Measurements from ENCODE around the gene NOS1AP. TPM values are rescaled to one million over a fixed set of nuclear protein-coding genes. Genes with fewer than 3 reads are reported as not detected.

Gene NOS1AP
- total RNA-seq, 1 donor from 2014 or later: 0.99 TPM

GRCh38 chr1:162218546-162218945 is 149.1 kb downstream of the NOS1AP start:
- DNase-seq (ENCODE audit: low read depth): no peak

- DNase-seq (ENCODE audit: low read depth): no peak
Observed at GRCh38 chr1:162218975-162219374, 149.5 kb downstream of the NOS1AP start.

GRCh38 chr1:162219461-162219860 is 150.0 kb downstream of the NOS1AP start:
- no peak for DNase-seq (ENCODE audit: low read depth)

DNA sequence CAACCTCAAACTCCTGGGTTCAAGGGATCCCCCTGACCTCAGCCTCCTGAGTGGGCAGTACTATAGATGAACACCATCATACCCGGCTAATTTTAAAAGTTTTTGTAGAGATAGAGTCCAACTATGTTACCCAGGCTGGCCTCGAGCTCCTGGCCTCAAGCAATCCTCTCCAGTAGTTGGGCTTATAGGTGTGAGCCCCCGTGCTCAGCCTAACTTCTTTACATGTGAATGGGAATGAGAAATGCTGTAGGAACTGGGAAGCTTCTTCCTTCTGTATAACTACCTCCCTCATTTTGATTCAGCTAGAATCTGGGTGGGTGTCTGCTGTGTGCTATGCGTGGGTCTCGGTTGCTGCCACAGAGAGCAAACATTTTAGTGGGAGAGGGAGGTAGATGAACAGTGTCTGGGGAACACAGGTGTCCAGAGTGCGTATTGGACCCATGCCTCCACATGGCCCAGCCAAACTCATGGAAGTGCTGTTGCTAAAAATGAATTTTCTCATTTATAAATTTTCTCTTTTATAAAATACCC is 150.6 kb downstream of the NOS1AP start:
- DNase-seq (ENCODE audit: low read depth): no peak

- peak; percentile 61 for DNase-seq (ENCODE audit: low read depth)
Observed at GRCh38 chr1:162222014-162222413, 152.5 kb downstream of the NOS1AP start.

DNA sequence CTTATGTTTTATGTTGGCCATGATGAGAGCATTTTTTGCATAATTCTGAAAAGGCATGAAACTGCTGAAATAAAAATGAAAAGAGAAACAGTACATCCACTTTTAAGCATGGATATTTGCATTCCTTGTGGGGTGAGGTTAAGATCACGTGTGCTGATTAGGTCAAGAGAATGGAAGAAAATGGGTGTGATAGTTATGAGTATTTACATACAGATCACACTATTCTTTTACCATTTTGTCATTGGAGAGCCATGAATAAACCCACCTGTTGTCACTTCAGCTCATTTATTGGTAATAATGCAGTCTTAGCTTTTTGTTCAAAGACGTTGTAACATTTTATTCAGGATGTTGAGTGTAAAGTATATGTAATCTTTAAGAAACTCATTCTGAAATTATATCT is 153.2 kb downstream of the NOS1AP start:
- DNase-seq (ENCODE audit: low read depth): no peak

- DNase-seq (ENCODE audit: low read depth): no peak
Observed at GRCh38 chr1:162223488-162223887, 154.0 kb downstream of the NOS1AP start.

GRCh38 chr1:162224267-162224666 is 154.8 kb downstream of the NOS1AP start:
- no peak for DNase-seq (ENCODE audit: low read depth)

DNA sequence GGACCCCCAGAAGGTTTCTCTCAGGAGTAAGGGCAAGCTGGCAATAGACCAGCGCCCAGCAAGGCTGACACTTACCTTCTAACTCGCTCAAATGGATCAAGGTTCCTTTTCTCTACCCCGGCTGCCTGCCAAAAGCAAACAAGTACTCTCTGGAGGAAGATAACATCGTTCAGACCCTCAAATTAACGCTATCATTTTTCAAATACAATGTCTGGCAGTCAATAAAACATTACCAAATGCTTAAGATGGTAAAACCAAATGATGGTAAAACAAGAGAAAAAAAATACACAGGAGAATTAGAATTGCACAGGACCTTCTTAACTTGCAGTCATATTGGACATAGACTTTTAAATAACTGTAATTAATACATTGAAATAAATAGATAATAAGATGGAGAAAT is 159.1 kb downstream of the NOS1AP start:
- no peak for DNase-seq (ENCODE audit: low read depth)

GRCh38 chr1:162229549-162229948 is 160.1 kb downstream of the NOS1AP start:
- DNase-seq (ENCODE audit: low read depth): no peak

- peak; percentile 44 for DNase-seq (ENCODE audit: low read depth)
Observed at GRCh38 chr1:162230096-162230495, 160.6 kb downstream of the NOS1AP start.

DNA sequence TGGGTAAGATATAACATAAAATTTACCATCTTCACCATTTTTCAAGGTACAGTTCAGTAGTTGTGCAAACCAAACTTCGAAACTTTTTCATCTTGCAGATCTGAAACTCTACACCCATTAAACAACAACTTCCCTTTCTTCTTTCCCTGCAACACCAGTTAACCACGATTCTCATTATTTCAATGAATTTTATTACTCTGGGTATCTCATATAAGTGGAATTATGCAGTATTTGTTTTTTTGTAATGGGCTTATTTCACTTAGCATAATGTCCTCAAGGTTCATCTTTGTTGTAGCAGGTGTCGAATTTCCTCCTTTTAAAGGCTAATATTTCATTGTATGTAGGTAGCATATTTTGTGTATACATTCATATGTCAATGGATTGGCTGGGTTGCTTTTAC is 161.0 kb downstream of the NOS1AP start:
- DNase-seq (ENCODE audit: low read depth): no peak

DNA sequence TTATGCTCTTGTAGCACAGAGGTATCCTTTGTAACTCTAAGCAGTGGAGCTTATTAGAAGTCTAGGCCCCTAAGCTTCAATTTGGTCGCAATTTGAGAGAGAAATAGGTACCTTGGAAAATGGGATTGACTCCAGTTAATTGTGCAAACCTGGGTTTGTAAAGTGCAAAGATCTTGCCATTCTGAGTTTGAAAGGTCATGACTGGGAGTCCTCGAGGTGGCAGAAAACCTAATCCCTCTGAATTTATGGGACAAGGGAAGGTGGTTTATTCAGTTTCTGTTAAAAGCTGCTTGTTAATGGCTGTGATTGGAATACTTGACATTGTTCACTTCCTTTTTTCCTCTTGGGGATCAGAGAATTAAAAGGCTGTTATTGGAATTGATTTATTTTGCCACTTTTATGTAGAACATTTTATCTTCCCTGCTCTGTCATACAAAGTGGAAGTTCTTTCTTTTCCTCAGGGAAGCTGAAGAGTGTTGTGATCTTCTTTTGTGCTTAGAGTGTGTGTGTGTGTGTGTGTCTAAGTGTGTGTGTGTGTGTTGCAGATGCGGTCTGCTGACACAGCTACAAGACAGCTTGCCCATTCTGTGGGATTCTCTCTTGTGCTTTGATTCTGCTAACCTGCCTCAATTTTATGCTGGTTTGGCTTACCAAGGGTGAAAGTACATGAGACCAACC is 162.7 kb downstream of the NOS1AP start:
- DNase-seq (ENCODE audit: low read depth): no peak

- DNase-seq (ENCODE audit: low read depth): peak; percentile 39
Observed at GRCh38 chr1:162233066-162233465, 163.6 kb downstream of the NOS1AP start.

- DNase-seq (ENCODE audit: low read depth): no peak
Observed at GRCh38 chr1:162233937-162234336, 164.4 kb downstream of the NOS1AP start.

DNA sequence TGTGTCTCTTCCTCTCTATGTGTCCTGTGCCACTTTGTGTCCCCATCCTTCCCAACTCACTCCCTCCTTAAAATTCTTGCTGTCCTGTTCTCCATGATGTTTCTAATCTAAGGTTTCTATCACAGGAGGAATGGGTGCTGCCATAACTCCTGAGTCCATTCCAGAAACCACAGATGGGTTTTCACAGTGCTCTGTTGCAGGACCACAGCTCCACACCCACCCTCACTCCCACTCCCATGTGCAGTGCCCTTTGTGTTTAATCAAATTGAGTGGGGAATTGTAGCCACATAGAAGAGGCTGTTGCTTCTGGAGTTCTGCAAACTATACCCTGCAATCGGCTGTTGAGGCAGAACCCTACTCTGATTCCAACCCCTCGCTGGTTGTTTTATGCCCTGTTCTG is 165.1 kb downstream of the NOS1AP start:
- DNase-seq (ENCODE audit: low read depth): no peak

- peak; percentile 99 for DNase-seq (ENCODE audit: low read depth)
Observed at GRCh38 chr1:162235241-162235800, 165.8 kb downstream of the NOS1AP start.

GRCh38 chr1:162236201-162236600 is 166.7 kb downstream of the NOS1AP start:
- no peak for DNase-seq (ENCODE audit: low read depth)

DNA sequence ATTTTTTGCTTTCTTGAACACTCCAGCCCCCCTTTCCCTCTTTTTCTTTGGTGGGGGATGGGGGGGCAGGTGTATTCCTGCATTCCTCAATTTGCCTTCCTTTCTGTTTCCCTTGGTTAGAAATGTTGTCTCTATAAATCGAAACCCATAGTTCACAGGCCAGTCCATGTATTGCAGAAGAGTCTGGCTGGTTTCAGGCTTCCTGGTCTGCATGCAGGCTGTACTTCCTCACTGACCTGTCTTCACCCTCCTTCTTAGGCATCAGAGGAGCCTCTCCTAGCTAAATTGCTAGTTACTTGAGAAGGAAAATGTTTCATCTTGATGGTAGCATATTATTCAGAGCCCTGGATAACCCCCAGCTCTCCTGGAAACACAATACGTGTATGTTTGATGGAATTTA is 167.1 kb downstream of the NOS1AP start:
- no peak for DNase-seq (ENCODE audit: low read depth)

- no peak for DNase-seq (ENCODE audit: low read depth)
Observed at GRCh38 chr1:162240577-162240976, 171.1 kb downstream of the NOS1AP start.

DNA sequence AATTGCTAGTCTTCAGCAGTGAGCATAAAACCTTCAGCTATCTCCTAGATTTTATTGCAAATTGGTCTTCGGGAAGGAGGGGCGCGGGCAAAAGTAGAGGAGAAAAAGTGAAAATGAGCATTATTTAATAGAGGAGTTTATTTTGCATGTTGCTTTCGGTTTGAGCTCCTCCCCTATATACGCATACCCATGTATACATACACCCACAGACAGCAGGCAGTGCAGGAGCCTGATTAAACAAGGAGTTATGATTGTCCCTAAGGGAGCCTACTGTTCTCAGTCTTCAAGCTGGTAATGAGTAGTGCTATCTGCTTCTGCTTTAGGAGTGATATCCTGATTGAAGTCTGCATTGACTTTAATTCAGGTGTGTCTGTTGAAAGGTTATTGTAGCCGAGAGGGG is 173.3 kb downstream of the NOS1AP start:
- DNase-seq (ENCODE audit: low read depth): no peak

DNA sequence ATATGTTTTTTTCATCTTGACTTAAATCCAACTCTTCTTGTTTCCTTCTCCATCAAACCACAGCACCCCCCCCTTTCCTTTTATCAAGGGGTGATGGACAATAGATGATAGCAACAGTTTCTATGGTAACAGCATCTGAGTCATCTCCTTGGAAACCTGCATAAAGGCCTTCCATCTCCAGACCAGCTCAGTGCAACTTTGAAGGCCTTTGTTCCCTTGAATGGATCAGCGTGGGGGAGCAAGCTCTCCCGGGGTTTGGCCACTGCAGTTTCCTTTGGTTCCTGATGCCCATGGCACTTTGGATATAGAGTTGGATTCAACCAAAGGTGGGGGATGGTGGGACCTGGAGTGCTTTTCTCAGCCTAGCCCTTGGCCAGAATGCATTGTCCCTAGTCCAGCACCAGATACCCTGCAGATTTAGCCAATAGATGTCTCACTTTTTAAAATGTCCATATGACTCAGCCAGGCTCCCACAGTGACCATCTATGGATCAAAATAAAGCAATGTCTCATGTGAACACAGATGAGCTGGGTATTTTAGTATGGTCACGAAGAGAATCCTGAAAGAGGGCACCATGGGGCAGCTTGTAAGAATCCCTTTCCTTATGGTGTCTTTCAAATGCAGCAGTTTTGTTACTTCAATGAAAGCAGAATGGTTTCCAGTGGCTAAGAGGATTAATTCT is 179.5 kb downstream of the NOS1AP start:
- no peak for DNase-seq (ENCODE audit: low read depth)

Data from renal cortical epithelial cell (primary cell).